Measurements from ENCODE around the gene METTL6.

- no peak for TF ChIP-seq GATA2 (IDR thresholded peaks at IDR 0.05; ENCODE audit: low read depth, low read length)
- no peak for TF ChIP-seq GATA3 (IDR thresholded peaks at IDR 0.05; ENCODE audit: low read depth, low read length)
Observed at GRCh38 chr3:15385901-15386653, 41.3 kb downstream of the METTL6 start.

All from SH-SY5Y (cell line).